TTC549 (cell line): Measurements from ENCODE around the gene TRERF1.
"Not testable (repeated sequence)": the region's sequence is repeated elsewhere in the genome, so short reads cannot be mapped to it uniquely, and the experiment has no call there.

Source experiments
- FAIRE-seq: peaks from 2 replicates; lab custom pipeline; 2012; peaks lifted over from hg19 to GRCh38; lab: Jason Lieb, UNC

Gene TRERF1, protein sequence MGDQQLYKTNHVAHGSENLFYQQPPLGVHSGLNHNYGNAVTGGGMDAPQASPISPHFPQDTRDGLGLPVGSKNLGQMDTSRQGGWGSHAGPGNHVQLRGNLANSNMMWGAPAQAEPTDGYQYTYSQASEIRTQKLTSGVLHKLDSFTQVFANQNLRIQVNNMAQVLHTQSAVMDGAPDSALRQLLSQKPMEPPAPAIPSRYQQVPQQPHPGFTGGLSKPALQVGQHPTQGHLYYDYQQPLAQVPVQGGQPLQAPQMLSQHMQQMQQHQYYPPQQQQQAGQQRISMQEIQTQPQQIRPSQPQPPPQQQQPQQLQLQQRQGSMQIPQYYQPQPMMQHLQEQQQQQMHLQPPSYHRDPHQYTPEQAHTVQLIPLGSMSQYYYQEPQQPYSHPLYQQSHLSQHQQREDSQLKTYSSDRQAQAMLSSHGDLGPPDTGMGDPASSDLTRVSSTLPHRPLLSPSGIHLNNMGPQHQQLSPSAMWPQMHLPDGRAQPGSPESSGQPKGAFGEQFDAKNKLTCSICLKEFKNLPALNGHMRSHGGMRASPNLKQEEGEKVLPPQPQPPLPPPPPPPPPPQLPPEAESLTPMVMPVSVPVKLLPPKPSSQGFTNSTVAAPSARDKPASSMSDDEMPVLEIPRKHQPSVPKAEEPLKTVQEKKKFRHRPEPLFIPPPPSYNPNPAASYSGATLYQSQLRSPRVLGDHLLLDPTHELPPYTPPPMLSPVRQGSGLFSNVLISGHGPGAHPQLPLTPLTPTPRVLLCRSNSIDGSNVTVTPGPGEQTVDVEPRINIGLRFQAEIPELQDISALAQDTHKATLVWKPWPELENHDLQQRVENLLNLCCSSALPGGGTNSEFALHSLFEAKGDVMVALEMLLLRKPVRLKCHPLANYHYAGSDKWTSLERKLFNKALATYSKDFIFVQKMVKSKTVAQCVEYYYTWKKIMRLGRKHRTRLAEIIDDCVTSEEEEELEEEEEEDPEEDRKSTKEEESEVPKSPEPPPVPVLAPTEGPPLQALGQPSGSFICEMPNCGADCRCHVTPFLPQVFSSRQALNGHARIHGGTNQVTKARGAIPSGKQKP (N-terminal part only)

DNA sequence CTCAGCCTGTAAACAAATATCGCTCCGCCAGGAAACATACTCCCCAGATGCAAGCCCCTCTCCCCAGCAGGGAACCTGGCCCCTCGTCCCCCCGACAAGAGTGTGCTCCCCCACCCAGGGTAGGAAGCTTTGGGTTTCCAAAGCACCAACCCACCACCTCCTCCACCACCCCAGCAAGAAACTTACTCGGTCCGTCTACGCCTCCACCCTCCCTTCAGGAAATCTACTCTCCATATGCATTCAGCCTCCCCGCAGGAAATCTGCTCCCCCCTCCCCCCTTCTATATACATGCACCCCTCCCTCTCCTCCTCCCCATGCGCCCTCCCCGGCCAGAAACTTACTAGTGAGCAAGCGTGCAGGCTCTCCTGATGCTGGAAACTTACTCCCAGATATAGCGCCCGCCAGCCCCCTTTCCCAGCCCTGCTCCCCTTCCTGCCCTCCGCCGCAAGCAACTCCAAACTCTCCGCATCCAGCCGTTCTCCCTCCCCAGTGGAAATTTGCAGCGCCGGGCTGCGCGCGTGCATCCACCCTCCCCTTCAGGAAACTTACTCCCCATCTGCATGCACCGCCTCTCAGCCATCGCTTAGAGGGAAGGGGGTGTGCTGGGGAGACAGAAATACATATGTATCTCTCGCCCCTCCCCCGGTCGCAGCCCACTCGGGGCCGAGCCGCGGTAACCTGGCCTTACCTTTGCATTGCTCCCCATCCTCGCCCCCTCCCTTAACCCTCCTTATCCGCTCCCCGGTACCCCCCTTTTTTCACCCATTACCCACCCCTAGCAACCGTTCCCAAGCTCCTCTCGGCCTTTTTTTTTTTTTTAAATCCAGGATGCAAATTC lies at the start of gene TRERF1:
TRERF1 (minus strand) TSS at position 594 of the 838 bp plus-strand sequence. CDS start 182,336 bp downstream, outside the sequence.
- no peak for FAIRE-seq

GRCh38 chr6:42498473-42499128 lies 46.9 kb upstream of the TRERF1 start:
- FAIRE-seq: no peak

DNA sequence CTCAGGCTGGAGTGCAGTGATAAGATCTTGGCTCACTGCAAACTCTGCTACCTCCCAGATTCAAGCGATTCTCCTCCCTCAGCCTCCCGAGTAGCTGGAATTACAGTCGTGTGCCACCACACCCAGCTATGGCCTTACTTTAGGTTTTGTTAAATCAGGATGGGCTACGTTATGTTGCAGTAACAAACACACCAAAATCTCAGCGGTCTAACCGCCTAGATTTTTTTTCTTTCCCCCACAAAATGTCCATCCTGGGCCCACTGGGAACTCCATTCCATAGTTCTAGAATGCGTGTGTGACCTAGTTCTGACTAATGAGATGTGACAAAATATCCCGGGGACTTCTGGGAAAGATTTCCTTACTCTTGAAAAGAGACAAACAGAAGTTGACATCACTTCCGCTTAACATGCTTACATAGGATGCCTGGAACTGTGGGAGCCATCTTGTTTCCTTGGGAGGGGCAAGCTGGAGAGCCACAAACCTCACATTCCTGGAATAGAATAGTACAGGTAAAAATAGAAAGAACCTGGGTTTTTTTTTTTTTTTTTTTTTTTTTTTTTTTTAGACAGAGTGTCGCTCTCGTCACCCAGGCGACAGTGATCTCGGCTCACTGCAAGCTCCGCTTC lies 42.3 kb upstream of the TRERF1 start:
- FAIRE-seq: no peak

DNA sequence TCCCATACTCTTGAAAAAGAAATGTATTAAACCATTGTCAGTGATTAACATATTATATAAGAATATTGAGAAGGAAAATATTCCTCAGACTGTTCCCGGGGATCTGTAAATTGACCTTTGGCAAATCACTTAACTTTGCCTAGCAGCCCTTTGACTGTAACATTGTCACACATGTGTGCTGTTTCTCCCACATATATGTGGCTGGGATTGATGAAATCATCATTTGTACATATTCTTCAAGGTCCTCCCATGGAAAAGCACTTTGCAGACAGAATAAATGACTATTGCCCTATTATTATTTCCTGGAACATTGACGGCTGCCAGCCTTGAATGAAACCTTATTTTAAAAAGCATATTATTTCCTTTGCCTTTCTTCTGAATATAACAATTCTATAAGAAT lies 36.4 kb upstream of the TRERF1 start:
- no peak for FAIRE-seq

DNA sequence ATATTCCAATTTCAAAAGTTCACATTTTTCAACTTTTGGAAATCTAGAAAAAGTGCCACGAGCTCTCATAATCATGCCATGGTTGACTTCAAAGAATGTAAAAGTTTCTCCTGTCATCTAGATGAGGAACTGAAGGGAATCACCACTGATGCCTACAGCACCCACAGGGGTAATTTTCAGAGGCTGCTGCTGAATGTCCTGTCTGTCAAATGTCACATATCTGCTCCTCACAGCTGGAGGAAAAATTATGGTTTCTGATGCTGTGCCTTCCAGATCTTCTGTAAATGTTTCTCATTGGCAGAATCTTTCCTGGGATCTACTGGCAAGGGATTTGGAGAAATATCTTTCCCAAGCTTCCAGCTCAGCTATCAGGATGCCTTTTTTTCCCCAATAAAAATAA lies 32.5 kb upstream of the TRERF1 start:
- no peak for FAIRE-seq

- FAIRE-seq: no peak
Observed at GRCh38 chr6:42482174-42482573, 30.4 kb upstream of the TRERF1 start.

DNA sequence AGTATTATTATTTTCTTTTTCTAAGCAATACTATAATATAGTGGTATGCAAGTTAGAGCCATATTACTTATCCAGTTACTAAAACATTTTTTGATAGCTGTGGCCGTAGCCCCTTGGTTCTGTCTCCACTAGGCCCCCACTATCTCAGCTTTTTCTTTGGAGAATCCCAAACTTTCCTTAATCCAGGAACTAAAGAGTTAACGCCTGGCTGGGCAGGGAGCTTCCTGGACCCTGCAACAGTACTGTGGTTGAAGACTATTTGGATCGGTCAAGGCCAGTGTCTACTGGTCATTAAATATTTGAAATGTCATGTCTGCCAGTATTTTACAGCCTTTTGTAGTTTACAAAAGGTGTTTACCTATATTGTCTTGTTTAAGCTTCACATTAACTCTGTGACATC lies 20.0 kb upstream of the TRERF1 start:
- FAIRE-seq: no peak

GRCh38 chr6:42471142-42471541 lies 19.4 kb upstream of the TRERF1 start:
- FAIRE-seq: no peak

- FAIRE-seq: no peak
Observed at GRCh38 chr6:42468273-42468672, 16.5 kb upstream of the TRERF1 start.

DNA sequence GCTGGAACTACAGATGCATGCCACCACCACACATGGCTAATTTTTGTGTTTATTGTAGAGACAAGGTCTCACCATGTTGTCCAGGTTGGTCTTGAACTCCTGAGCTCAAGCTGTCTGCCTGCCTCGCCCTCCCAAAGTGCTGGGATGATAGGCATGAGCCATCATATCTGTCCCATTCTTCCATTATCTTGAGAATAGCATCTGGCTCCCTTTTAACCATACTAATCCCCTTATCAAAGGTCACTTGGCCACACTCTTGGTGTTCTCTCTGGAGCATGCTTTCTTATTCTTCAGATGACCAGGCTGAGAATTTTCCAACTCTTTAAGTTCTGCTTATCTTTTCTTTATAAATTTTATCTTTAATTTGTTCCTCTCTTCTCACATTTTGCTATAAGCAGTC lies 15.9 kb upstream of the TRERF1 start:
- no peak for FAIRE-seq

- not testable (repeated sequence) for FAIRE-seq
Observed at GRCh38 chr6:42466470-42466869, 14.7 kb upstream of the TRERF1 start.

- no peak for FAIRE-seq
Observed at GRCh38 chr6:42462474-42462972, 10.8 kb upstream of the TRERF1 start.

GRCh38 chr6:42460883-42461282 lies 9.2 kb upstream of the TRERF1 start:
- no peak for FAIRE-seq

- no peak for FAIRE-seq
Observed at GRCh38 chr6:42459888-42460287, 8.2 kb upstream of the TRERF1 start.

DNA sequence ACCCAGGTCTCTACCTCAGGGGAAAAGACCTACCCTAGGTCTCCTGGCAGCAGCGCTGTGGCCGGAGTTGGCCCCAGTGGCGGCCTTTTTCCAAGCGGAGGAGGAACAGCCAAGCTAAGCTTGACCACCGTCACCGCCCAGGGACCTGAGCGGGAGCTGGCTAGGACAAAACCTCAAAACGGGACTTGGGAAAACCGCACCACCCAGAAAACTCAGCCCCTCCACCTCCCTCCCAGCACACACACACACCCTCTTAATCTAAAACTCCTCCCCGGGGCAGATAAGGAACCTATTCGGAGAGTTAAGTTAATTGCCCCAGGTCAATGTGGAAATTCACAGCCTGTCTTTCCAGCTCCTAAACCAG lies 2.7 kb upstream of the TRERF1 start:
- FAIRE-seq: no peak

- FAIRE-seq: no peak
Observed at GRCh38 chr6:42453654-42454427, 2.1 kb upstream of the TRERF1 start.

DNA sequence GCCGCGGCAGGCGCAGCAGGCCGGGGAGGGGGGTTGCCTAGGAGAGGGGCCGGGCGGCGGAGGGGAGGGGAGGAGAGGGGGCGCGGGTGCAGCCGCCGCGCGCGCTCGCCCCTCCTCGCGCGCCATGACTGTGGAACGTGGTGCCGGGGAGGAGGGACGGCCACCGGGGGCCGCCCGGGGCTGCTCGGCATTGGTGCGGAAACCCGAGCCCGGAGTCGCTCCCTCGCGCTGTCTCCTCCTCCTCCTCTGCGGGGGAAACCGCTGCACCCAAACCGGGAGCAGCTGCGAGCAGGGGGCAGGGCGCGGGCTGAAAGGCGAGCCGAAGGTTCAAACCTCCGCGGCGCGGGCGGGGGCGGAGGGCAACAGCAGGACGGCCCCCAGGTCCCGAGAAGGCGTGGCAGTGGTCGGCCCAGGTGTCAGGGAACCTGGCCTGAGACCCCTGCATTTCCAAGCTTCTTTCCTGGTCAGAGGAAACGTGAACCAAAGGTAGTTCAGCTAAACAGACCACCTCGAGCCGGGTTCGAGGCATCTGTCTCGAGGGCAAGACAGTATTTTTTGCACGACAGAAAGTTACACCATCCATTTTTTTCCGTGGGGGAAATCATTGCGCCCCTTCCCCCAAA lies 1.4 kb upstream of the TRERF1 start:
- no peak for FAIRE-seq

DNA sequence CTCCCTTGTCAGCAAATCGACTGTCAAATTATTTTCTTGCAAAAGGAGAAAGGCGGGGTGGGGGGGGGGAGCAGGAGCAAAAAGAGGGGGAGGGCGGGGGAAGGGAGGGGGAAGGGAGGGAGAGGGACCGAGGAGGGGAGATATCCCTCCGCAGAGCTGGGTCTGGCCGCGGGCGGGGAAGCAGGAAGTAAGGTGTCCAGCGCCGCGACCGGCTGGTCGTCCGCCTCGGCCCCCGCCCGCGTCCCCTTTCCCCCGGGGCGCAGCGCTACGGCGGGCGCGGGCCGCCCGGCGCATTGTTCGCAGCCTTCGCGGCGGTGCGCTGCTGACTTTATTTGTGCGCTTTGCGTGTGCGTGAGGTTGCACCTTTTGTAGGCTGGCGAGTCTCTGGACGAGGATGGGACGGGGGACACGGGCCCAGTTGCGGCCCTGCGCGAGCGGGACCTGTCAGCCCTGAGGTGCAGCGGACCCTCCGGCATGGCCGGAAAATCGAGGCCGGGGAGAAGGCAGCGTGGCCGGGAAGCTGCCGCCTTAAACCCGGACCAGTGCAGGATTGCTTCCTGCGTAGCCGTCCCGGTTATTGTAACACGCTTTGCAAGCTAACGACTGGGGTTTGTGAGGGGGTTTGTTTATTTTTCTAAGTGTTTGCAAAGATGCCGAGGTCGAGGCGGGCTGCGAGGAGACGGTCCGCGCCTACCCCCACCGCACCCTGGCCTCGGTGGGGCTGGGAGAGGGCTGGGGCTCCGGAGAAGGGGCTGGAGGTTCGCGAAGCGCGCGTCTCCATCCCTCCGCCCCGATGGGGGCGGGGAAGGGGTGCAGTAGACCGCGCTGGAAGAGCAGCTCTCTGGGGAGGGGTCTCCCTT lies 675 bp upstream of the TRERF1 start:
- FAIRE-seq: no peak
